Caco-2 (cell line): ENCODE results near the gene MARK2. TPM values are rescaled to one million over a fixed set of nuclear protein-coding genes. Genes with fewer than 3 reads are reported as not detected.
A peak's percentile ranks its signal among the peaks of the same experiment; 100 is the strongest.

Experiments
- BruUV-seq: library from RNA; stranded (reverse); fragments of 400-500 nt; replicated peaks from 2 replicates; lab custom pipeline; 2021; lab: Mats Ljungman, UMichigan
- CTCF ChIA-PET: fragments of 300-600 bp; sonication (Branson Sonifier 250); formaldehyde crosslinking; loops from one replicate; lab custom pipeline; 2022; ENCODE audit warnings: antibody characterized with exemption; lab: Charles Lee
- POLR2A ChIA-PET: fragments of 300-600 bp; sonication (Branson Sonifier 250); formaldehyde crosslinking; loops from one replicate; lab custom pipeline; 2022; ENCODE audit warnings: antibody characterized with exemption; lab: Charles Lee
- DNase-seq, 2 experiments: peaks; one replicate each; pipeline versions ENCODE4 v3.0.0 to v3.0.0-alpha.2; 2020 to 2022
- H3K27me3 ChIP-seq: replicated peaks from 2 replicates; pipeline ENCODE4 v1.6.0; 2011; ENCODE audit warnings: low read length; ENCODE audit not compliant: control insufficient read depth, insufficient read depth
- H3K36me3 ChIP-seq: 2 replicates; pipeline ENCODE4 v1.5.1; 2011; ENCODE audit warnings: low read length; ENCODE audit not compliant: control insufficient read depth, insufficient read depth
- H3K4me1 ChIP-seq: fragments of 250-450 bp; sonication (Bioruptor Pico); 2 replicates; pipeline ENCODE4 v1.5.1; 2020; ENCODE audit warnings: mild to moderate bottlenecking
- H3K4me3 ChIP-seq: 2 replicates; pipeline ENCODE4 v1.5.1; 2011; ENCODE audit warnings: low read depth, mild to moderate bottlenecking, control low read depth, low read length
- H3K9me3 ChIP-seq: fragments of 250-450 bp; sonication (Bioruptor Pico); 2 replicates; pipeline ENCODE4 v1.5.1; 2020; ENCODE audit warnings: mild to moderate bottlenecking, moderate library complexity
- H3K27ac Mint-ChIP-seq: one replicate; pipeline ENCODE4 v1.8.0; 2022; ENCODE audit warnings: mixed read lengths; ENCODE audit not compliant: unreplicated experiment
- H3K27me3 Mint-ChIP-seq: one replicate; pipeline ENCODE4 v1.8.0; 2022; ENCODE audit warnings: mixed read lengths; ENCODE audit not compliant: insufficient read depth, unreplicated experiment
- H3K36me3 Mint-ChIP-seq: one replicate; pipeline ENCODE4 v1.8.0; 2022; ENCODE audit warnings: mild to moderate bottlenecking, mixed read lengths; ENCODE audit not compliant: insufficient read depth, unreplicated experiment
- H3K4me1 Mint-ChIP-seq: one replicate; pipeline ENCODE4 v1.8.0; 2022; ENCODE audit warnings: low read depth, mixed read lengths; ENCODE audit not compliant: unreplicated experiment
- H3K4me3 Mint-ChIP-seq: one replicate; pipeline ENCODE4 v1.8.0; 2022; ENCODE audit warnings: mild to moderate bottlenecking, moderate library complexity, mixed read lengths; ENCODE audit not compliant: unreplicated experiment
- H3K9me3 Mint-ChIP-seq: one replicate; pipeline ENCODE4 v1.8.0; 2022; ENCODE audit warnings: mixed read lengths; ENCODE audit not compliant: unreplicated experiment
- CTCF ChIP-seq, 2 experiments: fragments of 200-600 bp in 1 of 2; IDR thresholded peaks; 1 replicate in 1 of 2; 2 replicates in 1 of 2; pipeline versions ENCODE4 v1.5.1 to v1.8.0; 2011 to 2022; ENCODE audit warnings: antibody characterized with exemption in 1 of 2, control low read depth in 1 of 2, inconsistent platforms in 1 of 2, low read depth in 1 of 2, low read length in 1 of 2, mild to moderate bottlenecking in 1 of 2, moderate library complexity in 1 of 2; ENCODE audit not compliant: insufficient read depth in 1 of 2, severe bottlenecking in 1 of 2, unreplicated experiment in 1 of 2
- intact Hi-C: fragments of 100-400 bp; cut with micrococcal nuclease; formaldehyde crosslinking; loops from one replicate; pipeline ENCODE4 v1.10.0; 2022; ENCODE audit not compliant: unreplicated experiment
- total RNA-seq: library from RNA; stranded (reverse); gene quantifications from 2 replicates; pipeline ENCODE4 v1.2.3, GENCODE V29; 2022

MARK2 gene
- total RNA-seq, 1 experiment from 2014 or later: 63.5 TPM

- H3K4me3 Mint-ChIP-seq: no peak overlapping the region
- H3K9me3 Mint-ChIP-seq: no peaks in the 10 kb centered on the region
- peaks cover 3% of the 10 kb centered on the region; the same call in 1 of the 2 replicates for H3K36me3 ChIP-seq
- intact Hi-C loops: no loop called here
- no peaks in the 10 kb centered on the region for H3K9me3 ChIP-seq
- ChIA-PET POLR2A (no interaction called here), CTCF (interaction anchor here (0.7 to 1.1 kb wide), 2 partner anchors 34 to 83 kb away, joined by 3 to 4 read pairs; no protein-coding TSS in a partner anchor)
- no peaks in the 10 kb centered on the region for H3K4me1 Mint-ChIP-seq
- no peak for DNase-seq
- BruUV-seq: no TSS peak
- no peak for TF ChIP-seq CTCF (IDR thresholded peaks at IDR 0.05; ENCODE audit: insufficient read depth in 1 of 2, low read depth in 1 of 2, low read length in 1 of 2, severe bottlenecking in 1 of 2, unreplicated experiment in 1 of 2)
- peaks cover 43% of the 10 kb centered on the region for H3K36me3 Mint-ChIP-seq
- H3K27ac Mint-ChIP-seq: no peak overlapping the region
- H3K4me1 ChIP-seq: 0 out of 2 replicates have a peak, but pooled peaks cover 8% of the 10 kb centered on the region
- H3K27me3 Mint-ChIP-seq: no peaks in the 10 kb centered on the region
- H3K4me3 ChIP-seq: no peak overlapping the region
- no peaks in the 10 kb centered on the region for H3K27me3 ChIP-seq
Measured at GRCh38 chr11:63911440-63911839, 72.5 kb downstream of the MARK2 start.

DNA sequence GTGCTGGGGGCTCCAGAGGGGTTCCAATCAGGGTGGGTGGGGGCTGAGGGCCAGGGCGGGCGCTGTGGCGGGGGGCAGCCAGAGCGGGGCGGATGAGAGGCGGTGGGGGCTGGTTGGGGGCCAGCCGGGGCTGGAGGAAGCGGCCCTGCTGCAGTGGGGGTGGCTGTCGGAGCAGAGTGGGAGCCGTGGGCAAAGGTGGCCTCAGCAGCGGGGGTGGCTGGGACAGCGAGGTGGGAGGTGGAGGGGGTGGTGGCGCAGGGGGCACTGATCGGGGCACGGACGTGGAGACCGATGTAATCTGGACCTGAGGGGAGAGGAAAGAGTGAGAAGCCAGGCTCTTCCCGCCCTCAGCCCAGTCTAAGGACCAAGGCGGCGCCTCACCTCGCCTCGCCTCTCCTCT, 73.0 kb downstream of the MARK2 start:
- Mint-ChIP-seq H3K36me3 (peaks cover 43% of the 10 kb centered on the region), H3K27ac (peak overlapping the region; percentile 27), H3K4me1 (no peaks in the 10 kb centered on the region), H3K9me3 (no peaks in the 10 kb centered on the region), H3K4me3 (no peak overlapping the region), H3K27me3 (no peaks in the 10 kb centered on the region)
- H3K4me1 ChIP-seq: 0 out of 2 replicates have a peak, but pooled peaks cover 9% of the 10 kb centered on the region
- H3K36me3 ChIP-seq: 0 out of 2 replicates have a peak, but pooled peaks cover 3% of the 10 kb centered on the region
- H3K9me3 ChIP-seq: no peaks in the 10 kb centered on the region
- no TSS peak for BruUV-seq
- intact Hi-C loops: no loop called here
- no peak for DNase-seq
- H3K4me3 ChIP-seq: no peak overlapping the region
- no peak for TF ChIP-seq CTCF (IDR thresholded peaks at IDR 0.05; ENCODE audit: insufficient read depth in 1 of 2, low read depth in 1 of 2, low read length in 1 of 2, severe bottlenecking in 1 of 2, unreplicated experiment in 1 of 2)
- ChIA-PET CTCF (interaction anchor here (0.8 kb wide), 1 partner anchor 26 kb away, joined by 3 read pairs; no protein-coding TSS in a partner anchor), POLR2A (no interaction called here)
- H3K27me3 ChIP-seq: no peaks in the 10 kb centered on the region

- Mint-ChIP-seq H3K27ac (peak overlapping the region; percentile 27), H3K27me3 (no peaks in the 10 kb centered on the region), H3K9me3 (no peaks in the 10 kb centered on the region), H3K4me1 (no peaks in the 10 kb centered on the region), H3K36me3 (peaks cover 44% of the 10 kb centered on the region), H3K4me3 (no peak overlapping the region)
- CTCF ChIA-PET: interaction anchor here (0.6 to 0.8 kb wide), 2 partner anchors 26 kb away, joined by 3 to 6 read pairs; partner anchors contain the start of gene NAA40
- no peak overlapping the region for H3K4me3 ChIP-seq
- H3K27me3 ChIP-seq: no peaks in the 10 kb centered on the region
- 0 out of 2 replicates have a peak, but pooled peaks cover 9% of the 10 kb centered on the region for H3K4me1 ChIP-seq
- intact Hi-C loops: no loop called here
- no peak for DNase-seq
- H3K9me3 ChIP-seq: no peaks in the 10 kb centered on the region
- TF ChIP-seq CTCF (IDR thresholded peaks at IDR 0.05; ENCODE audit: insufficient read depth in 1 of 2, low read depth in 1 of 2, low read length in 1 of 2, severe bottlenecking in 1 of 2, unreplicated experiment in 1 of 2): no peak
- POLR2A ChIA-PET: interaction anchor here (0.6 kb wide), 1 partner anchor 26 kb away, joined by 4 read pairs; the partner anchor contains the start of gene NAA40
- 0 out of 2 replicates have a peak, but pooled peaks cover 1% of the 10 kb centered on the region for H3K36me3 ChIP-seq
- BruUV-seq: no TSS peak
Measured at GRCh38 chr11:63912678-63913077, 73.8 kb downstream of the MARK2 start.
